SKM-1 treated with dmso at 0.1 percent for 144 hours (cell line): ENCODE measurements around the gene OTOS.

Experiments
- DNase-seq: peaks from one replicate; lab custom pipeline; 2025; ENCODE audit not compliant: unreplicated experiment; lab: John Stamatoyannopoulos, UW

OTOS gene

GRCh38 chr2:240168041-240168440, 27.6 kb upstream of the OTOS start:
- no peak for DNase-seq

GRCh38 chr2:240167588-240167880, 27.1 kb upstream of the OTOS start:
- DNase-seq: no peak

GRCh38 chr2:240166761-240167587, 26.5 kb upstream of the OTOS start:
- no peak for DNase-seq

- DNase-seq: no peak
Measured at GRCh38 chr2:240166191-240166590, 25.7 kb upstream of the OTOS start.

- DNase-seq: no peak
Measured at GRCh38 chr2:240165661-240166060, 25.2 kb upstream of the OTOS start.

- no peak for DNase-seq
Measured at GRCh38 chr2:240165034-240165433, 24.6 kb upstream of the OTOS start.

GRCh38 chr2:240164586-240164985, 24.1 kb upstream of the OTOS start:
- DNase-seq: no peak

GRCh38 chr2:240163844-240164574, 23.6 kb upstream of the OTOS start:
- no peak for DNase-seq

GRCh38 chr2:240162939-240163714, 22.7 kb upstream of the OTOS start:
- DNase-seq: no peak

- DNase-seq: no peak
Measured at GRCh38 chr2:240162531-240162930, 22.1 kb upstream of the OTOS start.

- DNase-seq: no peak
Measured at GRCh38 chr2:240162032-240162431, 21.6 kb upstream of the OTOS start.

GRCh38 chr2:240161087-240161750, 20.8 kb upstream of the OTOS start:
- no peak for DNase-seq

- DNase-seq: no peak
Measured at GRCh38 chr2:240160291-240161086, 20.0 kb upstream of the OTOS start.

- DNase-seq: no peak
Measured at GRCh38 chr2:240159251-240159839, 18.9 kb upstream of the OTOS start.

- DNase-seq: no peak
Measured at GRCh38 chr2:240157147-240157470, 16.7 kb upstream of the OTOS start.

- no peak for DNase-seq
Measured at GRCh38 chr2:240156435-240157146, 16.1 kb upstream of the OTOS start.

GRCh38 chr2:240155745-240156390, 15.4 kb upstream of the OTOS start:
- no peak for DNase-seq

GRCh38 chr2:240155048-240155744, 14.7 kb upstream of the OTOS start:
- DNase-seq: no peak

GRCh38 chr2:240154606-240155005, 14.1 kb upstream of the OTOS start:
- DNase-seq: no peak
